HepG2 (cell line): ENCODE measurements around the gene FRMD8. TPM values are rescaled to one million over a fixed set of nuclear protein-coding genes. Genes with fewer than 3 reads are reported as not detected.

ENCODE experiments used
- CEBPZ ChIP-seq: IDR thresholded peaks from 2 replicates; pipeline ENCODE4 v1.6.1; 2012; ENCODE audit warnings: low read length, improper control_type of control experiment
- CHCHD3 ChIP-seq: sonication (generic); formaldehyde crosslinking; IDR thresholded peaks from 2 replicates; pipeline ENCODE4 v1.8.0; 2022; ENCODE audit warnings: mild to moderate bottlenecking, missing genetic modification reagents, moderate library complexity
- CHD2 ChIP-seq: IDR thresholded peaks from 2 replicates; pipeline ENCODE4 v1.6.1; 2011; ENCODE audit warnings: low read depth, low read length, improper control_type of control experiment
- ERF ChIP-seq: IDR thresholded peaks from 2 replicates; pipeline ENCODE4 v1.6.1; 2018; ENCODE audit warnings: missing biosample characterization, missing genetic modification reagents
- HDAC2 ChIP-seq: sonication (generic); formaldehyde crosslinking; IDR thresholded peaks from 2 replicates; pipeline ENCODE4 v1.4.0; 2020; ENCODE audit warnings: missing genetic modification reagents
- HNF4G ChIP-seq, 2 experiments: sonication (generic) in 1 of 2; formaldehyde crosslinking in 1 of 2; IDR thresholded peaks; 2 replicates each; pipeline versions ENCODE4 v1.4.0 to v1.6.1; 2011 to 2020; ENCODE audit warnings: borderline replicate concordance in 2 of 2, low read depth in 2 of 2, mild to moderate bottlenecking in 2 of 2, low read length in 1 of 2, missing genetic modification reagents in 1 of 2, moderate library complexity in 1 of 2
- HNRNPH1 ChIP-seq: fragments of 200-400 bp; formaldehyde crosslinking; optimal IDR thresholded peaks from 2 replicates; pipeline ENCODE3; 2017; ENCODE audit warnings: mild to moderate bottlenecking, low read depth, low read length
- HOXD1 ChIP-seq: sonication (generic); formaldehyde crosslinking; IDR thresholded peaks from 2 replicates; pipeline ENCODE4 v1.5.0; 2020; ENCODE audit warnings: missing genetic modification reagents
- IRX3 ChIP-seq: sonication (generic); formaldehyde crosslinking; IDR thresholded peaks from 2 replicates; pipeline ENCODE4 v1.8.1; 2023; ENCODE audit warnings: mild to moderate bottlenecking, low read depth, missing genetic modification reagents, borderline replicate concordance
- MIER3 ChIP-seq: IDR thresholded peaks from 2 replicates; pipeline ENCODE4 v1.6.1; 2016; ENCODE audit warnings: missing compliant biosample characterization, borderline replicate concordance
- NFE2L1 ChIP-seq: sonication (generic); formaldehyde crosslinking; IDR thresholded peaks from 2 replicates; pipeline ENCODE4 v1.4.0; 2020; ENCODE audit warnings: missing genetic modification reagents, mild to moderate bottlenecking, borderline replicate concordance
- RARG ChIP-seq: sonication (generic); formaldehyde crosslinking; IDR thresholded peaks from 2 replicates; pipeline ENCODE4 v1.4.0; 2020; ENCODE audit warnings: low read depth, mild to moderate bottlenecking, missing genetic modification reagents
- RBM22 ChIP-seq: fragments of 200-400 bp; formaldehyde crosslinking; optimal IDR thresholded peaks from 2 replicates; pipeline ENCODE3; 2017; ENCODE audit warnings: mild to moderate bottlenecking, low read length, moderate library complexity
- SKI ChIP-seq: fragments of 450-650 bp; IDR thresholded peaks from one replicate; pipeline ENCODE4 v1.6.1; 2018; ENCODE audit warnings: mild to moderate bottlenecking; ENCODE audit not compliant: partially characterized antibody
- SMC3 ChIP-seq: IDR thresholded peaks from 2 replicates; pipeline ENCODE4 v1.6.1; 2011; ENCODE audit warnings: low read length, improper control_type of control experiment
- TERF1 ChIP-seq: sonication (generic); formaldehyde crosslinking; IDR thresholded peaks from 2 replicates; pipeline ENCODE4 v1.8.0; 2022; ENCODE audit warnings: mild to moderate bottlenecking, missing genetic modification reagents, moderate library complexity
- TP53 ChIP-seq: sonication (generic); formaldehyde crosslinking; conservative IDR thresholded peaks from 2 replicates; pipeline ENCODE4 v1.4.0; 2020; ENCODE audit warnings: missing genetic modification reagents
- ZFX ChIP-seq: sonication (generic); formaldehyde crosslinking; IDR thresholded peaks from 2 replicates; pipeline ENCODE4 v1.4.0; 2020; ENCODE audit warnings: mild to moderate bottlenecking, low read depth, missing genetic modification reagents, moderate library complexity
- ZNF205 ChIP-seq: IDR thresholded peaks from 2 replicates; pipeline ENCODE4 v1.6.1; 2018; ENCODE audit warnings: missing biosample characterization, missing genetic modification reagents
- ZNF337 ChIP-seq: sonication (generic); formaldehyde crosslinking; IDR thresholded peaks from 2 replicates; pipeline ENCODE4 v1.5.1; 2020; ENCODE audit warnings: missing genetic modification reagents, low read depth, mild to moderate bottlenecking, borderline replicate concordance
- ZNF816 ChIP-seq: sonication (generic); formaldehyde crosslinking; IDR thresholded peaks from 2 replicates; pipeline ENCODE4 v1.8.0; 2022; ENCODE audit warnings: missing genetic modification reagents, mild to moderate bottlenecking, borderline replicate concordance
- polyA plus RNA-seq, 8 experiments: library from polyadenylated mRNA; depleted of rRNA in 3 of 8; stranded (reverse) in 7 of 8; unstranded in 1 of 8; fragments of >200 nt; fragmentation: Illumina TruSeq in 4 of 8; extraction: Trizol in 4 of 8; gene quantifications; 2 replicates each; pipeline versions ENCODE4 v1.2.1 to v1.2.3, GENCODE V29; 2011 to 2016; ENCODE audit warnings: low read depth in 4 of 8, missing spikeins in 1 of 8, mixed read lengths in 1 of 8; ENCODE audit not compliant: insufficient read depth in 1 of 8
- total RNA-seq, 5 experiments: library from RNA; depleted of rRNA; stranded (reverse); fragments of >200 nt; fragmentation: Illumina TruSeq; extraction: Trizol; gene quantifications; 2 replicates each; pipeline ENCODE4 v1.2.3, GENCODE V29; 2016; ENCODE audit warnings: low read depth in 1 of 5
- TF ChIP-seq, protein P1 (sequence below): sonication (generic); formaldehyde crosslinking; IDR thresholded peaks from 2 replicates; pipeline ENCODE4 v1.4.0; 2020; ENCODE audit warnings: mild to moderate bottlenecking, missing genetic modification reagents
- TF ChIP-seq, protein P2 (sequence below): sonication (generic); formaldehyde crosslinking; IDR thresholded peaks from 2 replicates; pipeline ENCODE4 v1.5.0; 2020; ENCODE audit warnings: missing genetic modification reagents

Gene FRMD8
- total and polyA plus RNA-seq, 2 of the 13 experiments (the other 11 are each of a cell fraction or from before 2014, with no cell fraction given) = 5.8 to 20.6 TPM

DNA sequence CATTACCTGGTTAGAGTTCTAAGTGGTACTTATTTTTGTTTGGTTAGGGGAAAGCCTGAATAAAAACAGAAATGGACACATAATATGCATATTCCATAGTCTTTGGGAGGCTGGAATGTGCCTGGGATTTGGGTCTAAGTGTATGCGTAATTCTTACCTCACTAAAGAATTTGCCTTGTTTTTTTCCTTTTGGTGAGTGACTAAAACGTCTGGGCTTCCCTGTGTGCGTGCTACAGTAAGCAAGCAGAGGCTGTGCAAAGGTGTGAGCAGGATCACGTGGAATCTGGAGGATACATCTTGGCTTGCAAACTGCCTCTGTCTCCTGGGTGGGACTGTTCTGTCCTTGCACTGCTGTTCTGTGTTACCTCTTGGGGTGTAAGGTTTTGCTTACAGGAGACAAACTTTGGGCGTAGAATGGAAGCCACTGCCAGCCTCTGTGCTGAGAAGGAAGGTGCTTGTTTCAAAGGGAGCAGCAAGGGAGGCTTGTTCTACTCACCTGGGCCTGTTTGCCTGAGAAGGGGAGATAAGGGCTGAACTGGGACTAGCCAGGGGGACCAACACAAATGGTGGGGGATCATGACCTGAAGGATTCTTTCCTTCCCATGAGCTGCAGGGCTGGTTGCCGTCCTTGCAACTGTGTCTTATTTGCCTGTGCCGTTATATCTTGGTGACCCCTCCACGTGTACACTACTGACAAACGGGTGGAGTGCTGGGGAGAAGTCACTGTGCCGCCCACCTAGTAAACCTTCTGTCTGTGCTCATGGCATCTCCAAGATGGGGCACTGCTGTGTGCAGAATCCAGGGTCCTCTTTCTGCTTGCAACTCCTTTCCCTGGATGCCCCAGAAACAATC lies 40.6 kb downstream of the FRMD8 start (continued):
- TF ChIP-seq CEBPZ (no peak; the same call in 1 of the 2 replicates), IRX3 (CRISPR knock-in tag) (no peak), CHD2 (peak; percentile 22; the same call in 1 of the 2 replicates), TP53 (CRISPR knock-in tag) (no peak), CHCHD3 (CRISPR knock-in tag) (0 out of 2 replicates have a peak, but pooled peaks have one; percentile 34), NFE2L1 (CRISPR knock-in tag) (no peak), ZNF205 (CRISPR knock-in tag) (no peak), MIER3 (CRISPR knock-in tag) (no peak), ZFX (CRISPR knock-in tag) (no peak; the same call in 1 of the 2 replicates), RARG (CRISPR knock-in tag) (no peak), ZNF337 (CRISPR knock-in tag) (no peak), ERF (CRISPR knock-in tag) (peak; percentile 24; the same call in 1 of the 2 replicates), ZNF816 (CRISPR knock-in tag) (no peak), RBM22 (peak; percentile 95), SMC3 (peak; percentile 1; the same call in 1 of the 2 replicates), HDAC2 (CRISPR knock-in tag) (no peak), TERF1 (CRISPR knock-in tag) (no peak), HNF4G (IDR thresholded peaks at IDR 0.05; ENCODE audit: borderline replicate concordance, low read depth, low read length) (no peak), HNF4G (CRISPR knock-in tag; IDR thresholded peaks at IDR 0.05; ENCODE audit: borderline replicate concordance, low read depth) (0 out of 2 replicates have a peak, but pooled peaks have one; percentile 29), HOXD1 (no peak), SKI (no peak), HNRNPH1 (peak; percentile 88)
- TF ChIP-seq, protein P1, sequence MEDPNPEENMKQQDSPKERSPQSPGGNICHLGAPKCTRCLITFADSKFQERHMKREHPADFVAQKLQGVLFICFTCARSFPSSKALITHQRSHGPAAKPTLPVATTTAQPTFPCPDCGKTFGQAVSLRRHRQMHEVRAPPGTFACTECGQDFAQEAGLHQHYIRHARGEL (CRISPR knock-in tag) = no peak
- TF ChIP-seq, protein P2, sequence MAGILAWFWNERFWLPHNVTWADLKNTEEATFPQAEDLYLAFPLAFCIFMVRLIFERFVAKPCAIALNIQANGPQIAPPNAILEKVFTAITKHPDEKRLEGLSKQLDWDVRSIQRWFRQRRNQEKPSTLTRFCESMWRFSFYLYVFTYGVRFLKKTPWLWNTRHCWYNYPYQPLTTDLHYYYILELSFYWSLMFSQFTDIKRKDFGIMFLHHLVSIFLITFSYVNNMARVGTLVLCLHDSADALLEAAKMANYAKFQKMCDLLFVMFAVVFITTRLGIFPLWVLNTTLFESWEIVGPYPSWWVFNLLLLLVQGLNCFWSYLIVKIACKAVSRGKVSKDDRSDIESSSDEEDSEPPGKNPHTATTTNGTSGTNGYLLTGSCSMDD (CRISPR knock-in tag) = no peak
